Adrenal gland (tissue), 5 donors: ENCODE results near the gene AFM.

Experiments
- POLR2A ChIP-seq, 2 donors: fragments of 450-650 bp; IDR thresholded peaks; one replicate each; pipeline ENCODE4 v1.6.1; 2017; ENCODE audit warnings: antibody characterized with exemption in 2 of 2, mild to moderate bottlenecking in 2 of 2, moderate library complexity in 1 of 2
- TF ChIP-seq, protein P1 (sequence below), 6 experiments: fragments of 450-650 bp in 4 of 6; fragments of 200-600 bp in 2 of 6; sonication (generic) in 1 of 6; IDR thresholded peaks; 1 replicate in 5 of 6; 2 replicates in 1 of 6; pipeline versions ENCODE4 v1.5.1 to v1.8.0; 2016 to 2021; ENCODE audit warnings: antibody characterized with exemption in 6 of 6, mild to moderate bottlenecking in 2 of 6, moderate library complexity in 1 of 6
- donor health status: DM: no; HTN: no; CAD: no.

DNA sequence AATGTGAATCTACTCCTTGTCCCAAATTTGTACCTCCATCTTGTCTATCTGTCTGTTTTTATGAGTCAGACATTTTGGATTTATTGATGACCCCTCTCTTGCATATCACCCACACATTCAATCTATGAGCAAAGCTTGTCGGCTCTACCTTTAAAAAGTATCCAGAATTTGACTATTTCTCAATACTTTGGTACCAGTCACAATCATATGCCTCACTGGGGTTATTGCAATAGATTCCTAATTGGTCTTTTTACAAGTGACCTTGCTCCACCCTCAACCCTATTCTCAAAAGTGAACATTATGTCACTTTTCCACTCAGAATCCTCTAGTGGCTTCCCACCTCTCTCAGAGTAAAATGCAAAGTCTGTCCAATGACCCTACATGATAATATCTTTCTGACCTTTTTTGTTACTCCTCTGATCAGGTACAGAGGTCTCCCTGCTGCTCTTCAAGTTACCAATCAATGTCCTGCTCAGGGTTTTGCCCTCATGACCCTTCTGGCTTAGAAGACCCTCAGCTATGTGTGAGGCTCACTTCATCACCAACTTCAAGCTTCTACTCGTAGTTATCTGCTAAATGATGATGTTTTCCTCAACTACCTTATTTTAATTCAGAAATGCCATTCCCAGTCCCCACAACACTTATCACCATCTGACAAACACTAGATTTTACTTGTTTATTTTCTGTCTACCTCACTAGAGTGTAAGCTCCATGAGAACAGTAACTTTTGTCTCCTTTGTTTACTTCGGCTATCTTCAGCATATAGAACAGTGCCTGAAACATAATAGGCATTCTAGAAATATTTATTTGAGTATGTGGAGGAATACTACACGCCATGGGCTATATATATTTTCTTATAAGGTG lies 23.1 kb upstream of the AFM start:
- TF ChIP-seq, protein P1, sequence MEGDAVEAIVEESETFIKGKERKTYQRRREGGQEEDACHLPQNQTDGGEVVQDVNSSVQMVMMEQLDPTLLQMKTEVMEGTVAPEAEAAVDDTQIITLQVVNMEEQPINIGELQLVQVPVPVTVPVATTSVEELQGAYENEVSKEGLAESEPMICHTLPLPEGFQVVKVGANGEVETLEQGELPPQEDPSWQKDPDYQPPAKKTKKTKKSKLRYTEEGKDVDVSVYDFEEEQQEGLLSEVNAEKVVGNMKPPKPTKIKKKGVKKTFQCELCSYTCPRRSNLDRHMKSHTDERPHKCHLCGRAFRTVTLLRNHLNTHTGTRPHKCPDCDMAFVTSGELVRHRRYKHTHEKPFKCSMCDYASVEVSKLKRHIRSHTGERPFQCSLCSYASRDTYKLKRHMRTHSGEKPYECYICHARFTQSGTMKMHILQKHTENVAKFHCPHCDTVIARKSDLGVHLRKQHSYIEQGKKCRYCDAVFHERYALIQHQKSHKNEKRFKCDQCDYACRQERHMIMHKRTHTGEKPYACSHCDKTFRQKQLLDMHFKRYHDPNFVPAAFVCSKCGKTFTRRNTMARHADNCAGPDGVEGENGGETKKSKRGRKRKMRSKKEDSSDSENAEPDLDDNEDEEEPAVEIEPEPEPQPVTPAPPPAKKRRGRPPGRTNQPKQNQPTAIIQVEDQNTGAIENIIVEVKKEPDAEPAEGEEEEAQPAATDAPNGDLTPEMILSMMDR (IDR thresholded peaks at IDR 0.05) = no peak
- TF ChIP-seq POLR2A (IDR thresholded peaks at IDR 0.05) = no peak
